SK-N-MC (cell line): ENCODE measurements around the gene POLR2C.

Experiments used
- EZH2 ChIP-seq: fragments of 200-600 bp; sonication (generic); IDR thresholded peaks from one replicate; pipeline ENCODE4 v1.6.1; 2017; ENCODE audit warnings: antibody characterized with exemption
- POLR2AphosphoS5 ChIP-seq: IDR thresholded peaks from 2 replicates; pipeline ENCODE4 v1.6.1; 2012; ENCODE audit warnings: mild to moderate bottlenecking, low read depth, low read length, borderline replicate concordance

GRCh38 chr16:57435838-57436237, 26.6 kb upstream of the POLR2C start:
- no peak for TF ChIP-seq POLR2AphosphoS5
- no peak for TF ChIP-seq EZH2
